Transverse colon (tissue), 4 donors: ENCODE measurements around the gene C1orf185. TPM values are rescaled to one million over a fixed set of nuclear protein-coding genes. Genes with fewer than 3 reads are reported as not detected.
"Not testable (repeated sequence)": the region's sequence is repeated elsewhere in the genome, so short reads cannot be mapped to it uniquely, and the experiment has no call there.

Experiments
- DNase-seq: peaks from one replicate; pipeline ENCODE4 v3.0.0-alpha.2; 2019
- H3K27ac ChIP-seq, 4 donors: fragments of 200-600 bp; sonication (generic); 2 replicates each; pipeline ENCODE4 v1.5.1; 2016 to 2018; ENCODE audit warnings: inconsistent platforms in 4 of 4
- H3K27me3 ChIP-seq: fragments of 200-600 bp; sonication (generic); 2 replicates; pipeline ENCODE4 v1.5.1; 2017; ENCODE audit warnings: inconsistent platforms
- H3K36me3 ChIP-seq, 4 donors: fragments of 200-600 bp; sonication (generic); 2 replicates each; pipeline ENCODE4 v1.5.1; 2017 to 2019; ENCODE audit warnings: inconsistent platforms in 4 of 4
- H3K4me1 ChIP-seq, 4 donors: fragments of 200-600 bp; sonication (generic); 2 replicates each; pipeline ENCODE4 v1.5.1; 2017 to 2020; ENCODE audit warnings: inconsistent platforms in 4 of 4
- H3K4me3 ChIP-seq, 4 donors: fragments of 200-600 bp; sonication (generic); 1 replicate in 1 of 4; 2 replicates in 3 of 4; pipeline versions ENCODE4 v1.5.1 to v1.6.1; 2017 to 2019; ENCODE audit warnings: inconsistent platforms in 4 of 4
- H3K9me3 ChIP-seq, 2 donors: fragments of 200-600 bp; sonication (generic); 2 replicates each; pipeline ENCODE4 v1.5.1; 2017 to 2019; ENCODE audit warnings: inconsistent platforms in 2 of 2
- CTCF ChIP-seq, 5 experiments: fragments of 200-600 bp in 3 of 5; fragments of 450-650 bp in 2 of 5; sonication (generic) in 3 of 5; IDR thresholded peaks; 1 replicate in 2 of 5; 2 replicates in 3 of 5; pipeline ENCODE4 v1.5.1; 2016 to 2017; ENCODE audit warnings: antibody characterized with exemption in 5 of 5, inconsistent platforms in 3 of 5, mild to moderate bottlenecking in 2 of 5, moderate library complexity in 1 of 5
- EP300 ChIP-seq: sonication (generic); formaldehyde crosslinking; IDR thresholded peaks from one replicate; pipeline ENCODE4 v1.6.1; 2017; ENCODE audit warnings: antibody characterized with exemption, low read depth
- POLR2A ChIP-seq: fragments of 450-650 bp; IDR thresholded peaks from one replicate; pipeline ENCODE4 v1.6.1; 2016; ENCODE audit warnings: antibody characterized with exemption, mild to moderate bottlenecking, moderate library complexity
- POLR2AphosphoS5 ChIP-seq, 3 donors: sonication (generic); formaldehyde crosslinking; IDR thresholded peaks; one replicate each; pipeline ENCODE4 v1.6.1; 2016; ENCODE audit warnings: antibody characterized with exemption in 3 of 3
- WGBS, 2 donors: methylation state at CpG; one replicate each; pipeline ENCODE4 v1.1.5; 2018; ENCODE audit warnings: low coverage in 1 of 2; 5-methylcytosine and 5-hydroxymethylcytosine counted together
- in situ Hi-C, 4 donors: fragments of 200-750 bp; cut with MboI; loops; one replicate each; pipeline versions ENCODE4 v1.15.0 to v1.15.1; 2017; ENCODE audit warnings: low sequenced_read_pairs in 3 of 4, low pct_ligation_motif_present in 1 of 4, low pct_unique_long_range_greater_than_20kb in 1 of 4
- intact Hi-C: fragments of 100-400 bp; cut with DNase I; formaldehyde crosslinking; loops from one replicate; pipeline ENCODE4 v1.15.1; 2023; ENCODE audit warnings: low total_unique reads
- total RNA-seq, 4 donors: library from RNA; depleted of rRNA; stranded (reverse); fragments of >200 nt; gene quantifications; one replicate each; pipeline ENCODE4 v1.1.0, GENCODE V29; 2016

Gene C1orf185
- total RNA-seq, 4 donors from 2014 or later, result not detected

- Histone ChIP-seq H3K36me3 (no peaks in the 10 kb centered on the region), H3K4me3 (no peak overlapping the region), H3K4me1 (no peaks in the 10 kb centered on the region), H3K27me3 (peaks cover 3% of the 10 kb centered on the region), H3K9me3 (no peaks in the 10 kb centered on the region), H3K27ac (no peak overlapping the region)
- DNase-seq, result no peak
- WGBS, 2 donors, result 81 to 86% methylated on average over 2 of the region's 2 CpGs
- TF ChIP-seq POLR2A, result no peak
- no peak for TF ChIP-seq CTCF (IDR thresholded peaks at IDR 0.05)
- no peak for TF ChIP-seq EP300
- no peak for TF ChIP-seq POLR2AphosphoS5 (IDR thresholded peaks at IDR 0.05)
- intact Hi-C loops (no loop called here), in situ Hi-C loops (no loop called here)
These were observed 18.6 kb downstream of the C1orf185 start for GRCh38 chr1:51120629-51121028.

GRCh38 chr1:51127152-51127551, 25.1 kb downstream of the C1orf185 start:
- in situ Hi-C loops, H3K4me1 ChIP-seq, H3K27me3 ChIP-seq, intact Hi-C loops, H3K36me3 ChIP-seq, H3K4me3 ChIP-seq, H3K27ac ChIP-seq, DNase-seq, H3K9me3 ChIP-seq: not testable (repeated sequence)
- WGBS, 2 donors, result 89 to 91% methylated on average over 5 to 7 of the region's 7 CpGs

DNA sequence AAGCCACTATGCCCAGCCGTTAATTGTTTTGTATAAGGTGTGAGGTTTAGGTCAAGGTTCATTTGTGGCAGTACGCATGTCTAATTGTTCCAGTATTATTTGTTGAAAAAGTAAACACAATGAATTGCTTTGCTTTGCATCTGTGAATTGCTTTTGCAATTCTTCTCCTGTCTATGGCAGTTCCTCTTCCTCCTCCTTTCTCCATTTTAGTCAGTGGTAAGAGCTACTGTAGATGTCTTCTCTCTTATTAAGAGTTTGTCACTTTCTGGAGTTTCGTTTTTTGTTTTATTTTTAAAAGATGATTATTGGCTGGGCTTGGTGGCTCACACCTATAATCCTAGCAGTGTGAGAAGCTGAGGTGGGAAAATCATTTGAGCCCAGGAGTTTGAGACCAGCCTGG, 29.2 kb downstream of the C1orf185 start:
- Histone ChIP-seq H3K4me1 (no peaks in the 10 kb centered on the region), H3K27ac (no peak overlapping the region), H3K9me3 (peaks cover 11 to 26% of the 10 kb centered on the region in 2 donors), H3K36me3 (no peaks in the 10 kb centered on the region), H3K4me3 (no peak overlapping the region), H3K27me3 (no peaks in the 10 kb centered on the region)
- intact Hi-C loops (no loop called here), in situ Hi-C loops (no loop called here)
- TF ChIP-seq CTCF (IDR thresholded peaks at IDR 0.05), result no peak
- TF ChIP-seq POLR2A, result no peak
- no peak for TF ChIP-seq POLR2AphosphoS5 (IDR thresholded peaks at IDR 0.05)
- no peak for TF ChIP-seq EP300
- DNase-seq, result no peak
- WGBS, 2 donors, result 25 to 50% methylated on average over 1 to 3 of the region's 3 CpGs

- no peak overlapping the region for H3K27ac ChIP-seq
- 84 to 96% methylated on average over 2 of the region's 2 CpGs for WGBS, 2 donors
- in situ Hi-C loops (no loop called here), intact Hi-C loops (no loop called here)
- H3K27me3 ChIP-seq, result no peaks in the 10 kb centered on the region
- no peaks in the 10 kb centered on the region for H3K4me1 ChIP-seq
- H3K36me3 ChIP-seq, result no peaks in the 10 kb centered on the region
- H3K9me3 ChIP-seq, result peaks cover 11 to 26% of the 10 kb centered on the region in 2 donors
- no peak for DNase-seq
- H3K4me3 ChIP-seq, result no peak overlapping the region
- TF ChIP-seq EP300, result no peak
- no peak for TF ChIP-seq POLR2AphosphoS5 (IDR thresholded peaks at IDR 0.05)
- no peak for TF ChIP-seq POLR2A
- TF ChIP-seq CTCF (IDR thresholded peaks at IDR 0.05), result no peak
These were observed 31.0 kb downstream of the C1orf185 start for GRCh38 chr1:51133045-51133444.

GRCh38 chr1:51137696-51138095, 35.7 kb downstream of the C1orf185 start:
- H3K36me3 ChIP-seq, H3K4me1 ChIP-seq, H3K27ac ChIP-seq, intact Hi-C loops, DNase-seq, H3K4me3 ChIP-seq, in situ Hi-C loops, H3K27me3 ChIP-seq: not testable (repeated sequence)
- 30 to 58% methylated on average over 2 of the region's 2 CpGs for WGBS, 2 donors
- peaks cover 7 to 15% of the 10 kb centered on the region in 2 donors for H3K9me3 ChIP-seq
